Fibroblast of mammary gland (primary cell): ENCODE measurements around the gene LRP2.

Source experiments
- DNase-seq: peaks from one replicate; pipeline ENCODE4 v3.0.0-alpha.2; 2010; ENCODE audit warnings: low read depth
- H3K4me3 ChIP-seq: 2 replicates; pipeline ENCODE4 v1.5.1; 2011; ENCODE audit warnings: low read depth, mild to moderate bottlenecking, low read length, moderate library complexity; ENCODE audit not compliant: control insufficient read depth
- CTCF ChIP-seq: conservative IDR thresholded peaks from 2 replicates; pipeline ENCODE4 v1.5.1; 2011; ENCODE audit warnings: low read depth, low read length, inconsistent platforms; ENCODE audit not compliant: control insufficient read depth, insufficient read depth

The LRP2 gene

DNA sequence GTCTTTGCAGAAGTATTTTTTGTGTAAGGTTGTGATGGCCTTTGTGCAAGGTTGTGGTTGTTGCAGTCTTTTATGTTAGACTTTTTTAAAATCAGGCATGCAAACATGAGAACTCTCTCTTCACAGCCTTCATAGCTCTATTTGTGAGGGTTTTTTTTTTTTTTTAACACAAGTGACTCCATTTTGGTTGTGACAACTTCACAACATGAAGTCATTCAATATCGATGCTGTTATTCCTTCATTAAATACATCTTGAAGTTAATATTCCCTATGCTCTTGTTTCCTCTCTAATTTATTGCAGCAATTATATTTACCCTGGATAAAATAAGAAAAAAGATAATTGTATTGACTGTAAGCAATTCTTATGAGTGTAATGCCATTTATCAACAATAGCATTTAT lies 257.5 kb downstream of the LRP2 start:
- no peak for DNase-seq
- TF ChIP-seq CTCF, result no peak
- no peak overlapping the region for H3K4me3 ChIP-seq

DNA sequence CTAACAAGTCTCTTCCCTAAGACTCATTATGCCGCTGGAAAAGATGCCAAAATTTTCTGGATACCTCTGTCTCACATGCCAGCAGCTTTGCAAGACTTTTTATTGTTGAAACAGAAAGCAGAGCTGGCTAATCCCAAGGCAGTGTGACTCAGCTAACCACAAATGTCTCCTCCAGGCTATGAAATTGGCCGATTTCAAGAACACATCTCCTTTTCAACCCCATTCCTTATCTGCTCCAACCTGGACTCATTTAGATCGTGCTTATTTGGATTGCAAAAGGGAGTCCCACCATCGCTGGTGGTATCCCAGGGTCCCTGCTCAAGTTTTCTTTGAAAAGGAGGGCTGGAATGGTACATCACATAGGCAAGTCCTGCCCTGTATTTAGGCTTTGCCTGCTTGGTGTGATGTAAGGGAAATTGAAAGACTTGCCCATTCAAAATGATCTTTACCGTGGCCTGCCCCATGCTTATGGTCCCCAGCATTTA lies 266.7 kb downstream of the LRP2 start:
- no peak overlapping the region for H3K4me3 ChIP-seq
- TF ChIP-seq CTCF, result no peak
- DNase-seq, result peak; percentile 95

- no peak for TF ChIP-seq CTCF
- H3K4me3 ChIP-seq, result no peak overlapping the region
These were observed 267.7 kb downstream of the LRP2 start for GRCh38 chr2:169094676-169095075.

DNA sequence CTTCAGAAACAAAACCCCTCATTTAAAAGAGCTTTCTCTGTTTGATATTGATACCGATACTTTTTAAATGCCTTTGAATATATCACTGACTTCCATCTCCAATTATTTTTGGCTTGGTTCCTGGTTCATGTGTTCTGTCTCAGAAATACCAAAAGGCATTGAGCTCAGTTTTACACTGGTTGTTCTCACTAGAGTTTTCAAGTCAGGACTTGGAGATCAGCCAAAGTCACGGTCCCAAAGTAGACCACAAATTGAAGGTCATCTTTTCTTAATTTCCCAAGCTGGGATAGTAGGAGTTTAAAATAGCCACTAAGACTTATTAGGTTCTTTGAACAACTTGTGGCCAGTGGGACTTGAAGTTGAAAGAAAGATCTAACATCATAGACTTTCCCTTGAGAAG lies 268.8 kb downstream of the LRP2 start:
- no peak for TF ChIP-seq CTCF
- no peak for DNase-seq
- H3K4me3 ChIP-seq, result no peak overlapping the region

More at GRCh38 chr2:169094676-169095075, 267.7 kb downstream of the LRP2 start:
- DNase-seq, result no peak

DNA sequence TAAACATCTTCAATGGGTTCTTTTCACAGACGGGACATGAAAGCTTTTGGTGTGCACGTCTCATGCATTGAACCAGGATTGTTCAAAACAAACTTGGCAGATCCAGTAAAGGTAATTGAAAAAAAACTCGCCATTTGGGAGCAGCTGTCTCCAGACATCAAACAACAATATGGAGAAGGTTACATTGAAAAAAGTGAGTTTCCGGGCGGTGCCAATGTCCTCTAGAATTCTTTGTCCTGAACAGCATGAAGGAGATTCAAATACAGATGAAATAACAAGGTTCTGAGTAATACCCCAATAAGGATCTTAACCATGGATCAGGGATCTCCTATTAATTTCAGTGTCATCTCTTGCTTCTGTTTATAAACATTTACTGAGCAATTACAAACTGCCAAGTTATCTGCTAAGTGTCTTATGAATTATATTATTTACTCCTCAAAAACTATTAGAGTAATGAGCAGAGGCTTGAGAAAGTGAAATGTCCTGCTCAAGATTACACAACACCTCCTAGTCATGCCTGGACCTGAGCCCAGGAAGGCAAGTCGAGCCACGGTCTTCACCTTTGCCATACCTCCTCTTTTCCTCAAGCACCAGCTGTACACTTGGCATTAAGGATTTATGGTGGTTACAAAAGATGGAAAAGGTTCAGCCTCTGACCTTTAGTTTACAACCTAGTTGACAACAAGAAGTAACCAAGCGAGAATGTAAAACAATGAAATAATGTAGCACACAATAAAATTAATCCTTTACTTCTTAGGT lies 270.4 kb downstream of the LRP2 start:
- peak; percentile 86 for DNase-seq
- H3K4me3 ChIP-seq, result no peak overlapping the region
- no peak for TF ChIP-seq CTCF

DNA sequence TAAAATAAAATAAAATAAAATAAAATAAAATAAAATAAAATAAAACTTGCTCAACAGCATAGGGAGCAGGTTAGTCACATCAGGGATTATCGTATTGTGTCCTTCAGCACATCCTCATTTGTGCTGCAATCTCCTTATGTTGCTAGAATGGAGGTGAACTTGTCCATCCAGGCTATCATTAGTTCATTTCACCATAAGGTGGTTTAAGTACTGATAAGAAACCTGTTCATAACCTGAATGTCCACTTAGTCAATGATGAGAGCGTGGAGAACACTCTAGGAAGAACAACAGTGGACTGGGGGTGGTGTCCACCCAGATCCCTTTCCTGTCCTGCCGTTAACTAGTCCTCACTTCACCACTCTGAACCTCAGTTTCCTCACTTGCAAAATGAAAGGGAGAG lies 271.1 kb downstream of the LRP2 start:
- no peak for DNase-seq
- no peak for TF ChIP-seq CTCF
- no peak overlapping the region for H3K4me3 ChIP-seq

DNA sequence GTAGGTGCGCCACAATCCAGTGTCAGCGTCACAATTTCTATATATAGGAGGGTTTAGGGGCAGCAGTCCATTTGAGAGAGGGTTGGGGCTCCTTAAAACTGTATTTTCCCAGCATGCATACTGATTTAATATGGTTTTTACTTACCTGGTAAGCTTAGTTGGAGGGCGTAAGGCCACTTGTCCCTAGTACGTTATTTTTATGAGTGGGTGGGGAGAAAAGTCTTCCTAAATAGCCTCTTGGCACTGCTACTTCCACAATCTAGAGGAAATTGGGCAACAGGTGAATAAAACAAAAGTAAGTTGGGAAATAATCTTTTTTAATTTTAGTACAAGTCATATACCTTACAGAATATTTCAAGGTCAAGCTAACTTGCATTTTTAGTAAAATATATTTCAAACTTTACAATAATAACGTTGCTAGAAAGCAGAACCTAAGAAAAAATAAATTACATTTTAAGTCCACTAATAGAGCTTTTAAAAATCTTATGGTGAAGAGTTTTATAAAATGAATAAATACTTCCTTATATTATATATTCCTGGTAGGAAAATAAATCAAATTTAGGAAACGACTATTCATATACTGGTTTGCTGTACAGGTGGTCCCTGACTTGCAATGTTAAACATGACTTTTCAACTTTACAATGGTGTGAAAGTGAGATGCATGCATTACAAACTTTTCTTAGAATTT lies 272.1 kb downstream of the LRP2 start:
- no peak for DNase-seq
- H3K4me3 ChIP-seq, result no peak overlapping the region
- TF ChIP-seq CTCF, result no peak
